HG03442 (cell line): Measurements from ENCODE around the gene EPHA6.

Experiments used
- ATAC-seq: cut with Tn5 transposase; IDR thresholded peaks from one replicate; pipeline ENCODE4 v1.9.1; 2021; ENCODE audit warnings: mild to moderate bottlenecking, moderate library complexity; ENCODE audit not compliant: unreplicated experiment

Gene EPHA6

GRCh38 chr3:97764407-97765238 lies 950.2 kb downstream of the EPHA6 start, which contains the start of gene ARL6:
TSS of gene ARL6 (plus strand) at chr3:97764758. CDS start at chr3:97768108, 3,350 bp downstream.
- peak; percentile 94 for ATAC-seq

- no peak for ATAC-seq
These were observed 950.9 kb downstream of the EPHA6 start for GRCh38 chr3:97765336-97765735.

GRCh38 chr3:97772926-97773325 lies 958.5 kb downstream of the EPHA6 start:
- no peak for ATAC-seq

- ATAC-seq = no peak
These were observed 963.8 kb downstream of the EPHA6 start for GRCh38 chr3:97778152-97778551.

GRCh38 chr3:97793420-97794019 lies 979.1 kb downstream of the EPHA6 start:
- peak; percentile 83 for ATAC-seq

- no peak for ATAC-seq
These were observed 981.6 kb downstream of the EPHA6 start for GRCh38 chr3:97795951-97796350.
